ENCODE data around the gene STC2.
"Not testable (repeated sequence)": the region's sequence is repeated elsewhere in the genome, so short reads cannot be mapped to it uniquely, and the experiment has no call there.

STC2 gene, protein sequence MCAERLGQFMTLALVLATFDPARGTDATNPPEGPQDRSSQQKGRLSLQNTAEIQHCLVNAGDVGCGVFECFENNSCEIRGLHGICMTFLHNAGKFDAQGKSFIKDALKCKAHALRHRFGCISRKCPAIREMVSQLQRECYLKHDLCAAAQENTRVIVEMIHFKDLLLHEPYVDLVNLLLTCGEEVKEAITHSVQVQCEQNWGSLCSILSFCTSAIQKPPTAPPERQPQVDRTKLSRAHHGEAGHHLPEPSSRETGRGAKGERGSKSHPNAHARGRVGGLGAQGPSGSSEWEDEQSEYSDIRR

DNA sequence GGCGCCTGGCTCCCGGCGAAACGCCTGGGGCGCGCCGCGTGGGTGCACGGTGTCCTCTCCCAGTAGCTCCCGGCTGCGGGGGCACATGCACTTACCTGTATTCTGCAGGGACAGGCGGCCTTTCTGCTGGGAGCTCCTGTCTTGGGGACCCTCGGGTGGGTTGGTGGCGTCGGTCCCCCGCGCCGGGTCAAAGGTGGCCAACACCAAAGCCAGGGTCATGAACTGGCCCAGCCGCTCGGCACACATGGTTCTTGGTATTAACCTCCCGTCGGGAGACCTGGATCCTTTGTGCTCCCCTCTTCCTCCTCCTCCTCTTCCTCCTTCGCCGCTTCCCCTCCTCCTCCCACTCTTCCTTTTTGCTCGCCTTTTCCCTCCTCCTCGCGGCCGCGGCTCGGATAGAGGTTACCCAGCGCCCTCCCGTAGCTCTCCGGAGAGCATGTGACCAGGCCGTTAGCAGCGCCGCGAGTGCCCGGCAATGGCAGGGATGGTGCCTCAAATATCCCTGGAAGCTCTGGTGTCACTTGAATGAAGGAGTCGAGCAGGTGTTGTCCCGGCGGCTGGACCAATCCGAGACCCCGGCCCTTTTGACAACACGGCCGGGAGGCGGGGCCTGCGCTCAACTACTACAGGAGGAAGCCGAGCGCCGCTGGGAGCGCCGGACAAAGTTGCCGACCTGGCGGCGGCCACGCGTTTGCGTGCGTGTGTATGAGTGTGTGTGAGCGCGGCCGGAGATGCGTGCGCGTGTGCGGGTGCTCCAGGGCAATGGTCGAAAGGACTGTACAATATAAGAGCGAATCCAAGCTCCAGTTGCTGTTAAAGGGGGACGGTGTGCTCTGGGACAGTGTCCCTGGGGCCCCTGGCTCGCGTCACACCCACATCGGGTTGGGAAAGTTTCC is at the start of gene STC2:
STC2 (minus strand) TSS at position 467 of the 896 bp plus-strand sequence; CDS start at position 246, 221 bp downstream.
- peak; percentile 20 for DNase-seq

GRCh38 chr5:173371400-173371799 is 43.2 kb upstream of the STC2 start:
- no peak for DNase-seq

GRCh38 chr5:173363406-173363805 is 35.2 kb upstream of the STC2 start:
- not testable (repeated sequence) for DNase-seq

GRCh38 chr5:173355561-173355960 is 27.3 kb upstream of the STC2 start:
- no peak for DNase-seq

DNA sequence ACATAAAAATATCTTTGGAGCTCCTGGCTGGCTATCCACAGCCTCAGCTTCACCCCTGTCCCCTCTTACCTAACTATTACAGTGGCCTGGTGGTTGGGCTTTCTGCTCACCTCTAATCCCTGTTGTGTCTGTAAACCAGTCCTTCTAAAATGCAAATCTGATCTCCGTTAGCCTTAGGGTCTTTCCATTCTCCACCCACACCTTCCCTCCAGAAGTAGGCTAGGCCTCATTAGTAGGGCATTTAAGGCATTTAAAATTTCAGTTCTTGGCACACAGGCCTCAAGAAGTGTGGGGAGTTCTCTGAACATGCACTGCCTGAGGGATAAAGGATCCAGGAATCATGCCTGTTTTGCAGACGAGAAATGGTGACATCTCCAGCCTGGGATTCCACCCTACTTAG is 26.4 kb upstream of the STC2 start:
- no peak for DNase-seq

GRCh38 chr5:173352366-173353349 is 24.4 kb upstream of the STC2 start:
- no peak for DNase-seq

- DNase-seq: no peak
Observed at GRCh38 chr5:173342813-173343755, 14.9 kb upstream of the STC2 start.

GRCh38 chr5:173341961-173342430 is 13.8 kb upstream of the STC2 start:
- DNase-seq: no peak

DNA sequence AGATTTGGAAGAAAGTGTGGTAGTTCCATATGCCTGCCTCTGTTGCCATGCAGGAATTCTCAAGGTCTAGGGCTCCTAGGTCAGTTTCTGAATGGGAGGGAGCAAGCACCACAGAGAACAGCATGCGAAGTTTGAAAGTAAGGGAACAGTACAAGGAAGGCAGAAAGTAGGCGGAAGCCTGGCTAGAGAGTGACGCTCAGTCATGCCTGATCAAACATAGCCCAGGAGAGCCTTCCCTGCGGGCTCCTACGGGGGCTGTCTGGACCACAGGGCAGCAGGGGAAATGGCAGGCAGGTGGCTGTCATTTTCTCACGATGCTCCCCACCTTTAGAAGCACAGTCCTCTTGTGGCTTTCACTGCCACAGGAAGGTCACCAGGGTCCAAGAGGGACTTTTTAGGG is 12.8 kb upstream of the STC2 start:
- no peak for DNase-seq

- no peak for DNase-seq
Observed at GRCh38 chr5:173340451-173340850, 12.2 kb upstream of the STC2 start.

DNA sequence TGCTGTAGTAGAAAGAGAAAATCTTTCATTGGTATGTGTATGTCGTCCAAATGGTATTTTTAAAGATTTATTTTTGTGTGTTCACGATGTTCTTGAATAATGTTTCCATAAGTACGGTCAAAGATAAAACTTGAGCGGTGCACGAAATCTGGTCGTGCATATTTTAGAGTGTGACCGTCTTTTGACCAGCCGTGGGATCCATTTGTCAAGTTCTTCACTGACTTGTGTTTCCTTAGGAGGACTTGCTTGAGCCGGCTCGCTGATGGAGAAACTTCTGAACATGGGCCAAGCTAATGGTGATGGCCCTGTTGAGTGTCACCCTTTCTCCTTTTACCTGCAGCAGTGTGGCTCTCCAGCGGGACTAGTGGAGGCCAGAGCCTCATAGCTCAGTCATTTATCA is 11.1 kb upstream of the STC2 start:
- DNase-seq: no peak

DNA sequence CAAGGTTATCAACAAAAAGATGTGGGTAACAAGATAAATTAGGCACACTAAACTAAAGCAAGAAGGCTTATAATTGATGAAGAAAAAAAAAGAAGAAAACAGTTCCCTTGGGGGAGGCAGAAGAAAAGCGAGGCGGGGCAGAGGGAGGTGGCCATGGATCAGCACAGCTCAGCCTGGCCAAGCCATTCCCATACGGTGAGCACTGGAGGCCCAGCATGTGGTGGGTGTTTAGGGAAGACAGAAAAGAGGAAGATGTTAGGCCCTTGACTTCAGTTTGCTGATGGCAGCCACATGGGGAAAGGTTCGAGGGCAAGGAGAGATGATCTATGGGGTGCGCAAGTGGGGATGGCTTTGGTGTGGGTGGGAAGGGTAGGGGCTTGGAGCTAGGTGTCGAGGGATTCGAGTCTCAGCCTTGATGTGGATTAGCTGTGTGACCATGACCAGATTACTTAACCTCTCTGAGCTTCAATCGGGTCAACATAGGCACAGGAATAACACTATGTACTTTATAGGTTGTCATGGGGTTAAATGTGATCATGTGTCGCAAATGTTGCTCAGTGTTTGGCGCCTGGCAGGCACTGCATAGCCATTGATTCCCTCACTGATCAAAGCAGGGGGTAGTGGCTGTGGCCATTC is 10.3 kb upstream of the STC2 start:
- no peak for DNase-seq

- DNase-seq: no peak
Observed at GRCh38 chr5:173334808-173335207, 6.6 kb upstream of the STC2 start.

- DNase-seq: no peak
Observed at GRCh38 chr5:173333925-173334661, 5.9 kb upstream of the STC2 start.

DNA sequence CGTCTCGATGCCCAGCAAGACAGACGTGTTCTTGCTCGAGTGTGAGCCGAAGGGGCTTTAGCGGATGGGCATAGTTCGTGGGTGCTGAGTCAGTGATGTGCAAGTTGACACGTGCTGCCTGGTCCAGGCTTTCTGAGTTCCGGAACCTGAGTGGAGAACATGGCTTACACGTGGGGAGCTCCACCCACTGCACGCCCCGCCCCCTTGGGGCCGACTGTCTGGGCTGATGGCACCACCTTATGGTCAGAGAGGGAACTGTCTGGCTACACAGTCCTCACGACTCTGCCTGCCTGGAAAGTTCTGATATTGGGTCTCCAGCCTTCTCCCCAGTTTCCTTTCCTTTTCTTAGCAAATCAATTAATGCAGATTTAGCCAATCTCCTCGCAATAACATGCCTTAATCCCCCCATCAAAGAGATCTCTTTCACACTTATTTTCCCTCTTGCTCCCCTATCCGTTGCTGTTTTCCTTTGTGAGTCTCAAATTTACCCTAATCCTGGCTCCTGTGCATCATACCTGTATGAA is 3.8 kb upstream of the STC2 start:
- peak; percentile 81 for DNase-seq

GRCh38 chr5:173331287-173331686 is 3.1 kb upstream of the STC2 start:
- DNase-seq: no peak

DNA sequence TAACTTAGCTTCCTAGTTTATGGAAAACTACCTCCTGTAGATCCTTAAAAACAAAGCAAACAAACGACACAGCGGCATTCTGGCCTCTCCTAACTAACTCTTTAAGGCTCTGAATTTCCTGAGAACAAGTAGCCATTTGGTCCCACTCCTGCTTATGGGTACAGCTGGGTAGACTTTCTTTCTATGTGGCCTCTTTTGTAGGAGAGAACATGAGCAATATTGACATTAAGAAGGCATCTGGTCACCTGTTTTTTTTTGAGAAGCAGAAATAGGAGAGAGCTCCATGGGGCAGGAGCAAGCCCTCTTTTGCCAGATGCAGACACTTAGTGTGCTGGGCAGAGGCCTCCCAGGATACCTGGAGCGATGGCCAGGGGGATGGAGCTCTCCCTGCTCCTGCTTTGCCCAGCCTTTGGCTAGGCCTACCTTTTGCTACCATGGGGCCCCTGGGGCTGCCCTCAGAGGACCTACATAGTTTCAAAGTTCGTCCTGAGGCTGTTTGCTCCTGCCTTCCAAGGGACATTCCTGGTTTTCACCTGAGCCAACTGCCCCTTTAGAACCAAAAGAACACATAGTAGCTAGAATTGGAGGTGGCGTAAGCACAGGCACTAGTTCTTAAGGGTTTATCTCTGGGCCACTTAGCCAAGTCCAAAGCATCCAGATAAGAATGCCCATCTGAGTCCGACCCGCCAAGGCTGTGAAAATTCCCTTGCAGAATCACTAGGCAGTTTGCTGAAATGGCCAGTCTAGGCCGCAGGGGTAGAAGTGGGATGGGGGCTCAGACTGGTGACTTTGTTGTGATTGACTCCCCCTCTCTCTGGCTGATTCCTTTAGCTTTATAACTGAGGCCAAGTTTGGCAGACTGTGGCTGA is 2.4 kb upstream of the STC2 start:
- DNase-seq: no peak

- DNase-seq: no peak
Observed at GRCh38 chr5:173329491-173330337, 1.5 kb upstream of the STC2 start.

Measured in midbrain (tissue), 1 donor.